RWPE2 (cell line): ENCODE measurements around the gene PRLR.

ENCODE experiments used
- ATAC-seq: fragments of 200-7000 bp; cut with Tn5 transposase; 3 replicates; pipeline ENCODE4 v1.9.1; 2021; ENCODE audit warnings: low read depth
- DNase-seq: peaks from one replicate; pipeline ENCODE4 v3.0.0-alpha.2; 2020; ENCODE audit warnings: low spot score
- H3K27ac ChIP-seq: fragments of 450-650 bp; 2 replicates; pipeline ENCODE4 v1.5.1; 2017; ENCODE audit warnings: mild to moderate bottlenecking; ENCODE audit not compliant: poor library complexity, severe bottlenecking
- H3K27me3 ChIP-seq: fragments of 250-450 bp; sonication (Bioruptor Pico); 2 replicates; pipeline ENCODE4 v1.5.1; 2021; ENCODE audit warnings: mild to moderate bottlenecking, moderate library complexity; ENCODE audit not compliant: insufficient read depth, poor library complexity, severe bottlenecking
- H3K36me3 ChIP-seq: fragments of 250-450 bp; sonication (Bioruptor Pico); 2 replicates; pipeline ENCODE4 v1.5.1; 2020; ENCODE audit warnings: low read depth, mild to moderate bottlenecking, moderate library complexity
- H3K4me1 ChIP-seq: fragments of 250-450 bp; sonication (Bioruptor Pico); 2 replicates; pipeline ENCODE4 v1.5.1; 2021; ENCODE audit warnings: mild to moderate bottlenecking, moderate library complexity; ENCODE audit not compliant: insufficient read depth, poor library complexity, severe bottlenecking
- H3K4me3 ChIP-seq: fragments of 250-450 bp; sonication (Bioruptor Pico); 2 replicates; pipeline ENCODE4 v1.5.1; 2021; ENCODE audit warnings: mild to moderate bottlenecking, moderate library complexity; ENCODE audit not compliant: severe bottlenecking
- H3K9me3 ChIP-seq: fragments of 250-450 bp; sonication (Bioruptor Pico); 2 replicates; pipeline ENCODE4 v1.5.1; 2021; ENCODE audit warnings: mild to moderate bottlenecking, moderate library complexity; ENCODE audit not compliant: severe bottlenecking
- TF ChIP-seq, protein P1 (sequence below): fragments of 450-650 bp; IDR thresholded peaks from one replicate; pipeline ENCODE4 v1.5.1; 2017; ENCODE audit warnings: mild to moderate bottlenecking, moderate library complexity; ENCODE audit not compliant: poor library complexity, severe bottlenecking

The PRLR gene

DNA sequence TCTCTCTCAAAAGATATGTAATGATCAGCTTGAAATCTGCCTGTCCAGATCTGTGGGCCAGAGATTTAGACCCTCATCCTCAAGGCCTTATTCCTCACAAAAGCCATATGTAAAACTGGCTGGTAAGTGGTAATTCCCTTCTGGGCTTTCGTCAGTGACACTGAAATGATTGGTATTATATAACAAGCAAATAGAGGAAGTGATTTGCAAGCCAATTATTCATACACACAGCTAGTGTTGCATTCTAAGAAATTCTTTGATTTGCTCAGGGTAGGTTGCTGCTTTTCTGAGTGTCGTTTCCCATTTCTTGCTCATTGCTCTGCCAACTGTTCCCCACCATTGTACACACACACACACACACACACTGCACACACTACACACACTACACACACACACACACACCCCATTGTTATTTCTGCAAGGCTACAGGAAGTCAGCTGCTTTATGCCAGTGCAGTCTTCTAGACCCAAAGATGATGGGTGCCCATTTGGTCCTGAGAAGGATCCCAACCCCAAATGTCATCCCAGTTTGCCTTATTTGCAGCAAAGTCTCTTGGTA lies 76.8 kb downstream of the PRLR start:
- ATAC-seq = no peak
- Histone ChIP-seq H3K4me1 (no peaks in the 10 kb centered on the region), H3K27ac (no peak overlapping the region), H3K4me3 (no peak overlapping the region), H3K27me3 (peaks cover 15% of the 10 kb centered on the region), H3K36me3 (no peaks in the 10 kb centered on the region), H3K9me3 (no peaks in the 10 kb centered on the region)
- no peak for DNase-seq
- TF ChIP-seq, protein P1, sequence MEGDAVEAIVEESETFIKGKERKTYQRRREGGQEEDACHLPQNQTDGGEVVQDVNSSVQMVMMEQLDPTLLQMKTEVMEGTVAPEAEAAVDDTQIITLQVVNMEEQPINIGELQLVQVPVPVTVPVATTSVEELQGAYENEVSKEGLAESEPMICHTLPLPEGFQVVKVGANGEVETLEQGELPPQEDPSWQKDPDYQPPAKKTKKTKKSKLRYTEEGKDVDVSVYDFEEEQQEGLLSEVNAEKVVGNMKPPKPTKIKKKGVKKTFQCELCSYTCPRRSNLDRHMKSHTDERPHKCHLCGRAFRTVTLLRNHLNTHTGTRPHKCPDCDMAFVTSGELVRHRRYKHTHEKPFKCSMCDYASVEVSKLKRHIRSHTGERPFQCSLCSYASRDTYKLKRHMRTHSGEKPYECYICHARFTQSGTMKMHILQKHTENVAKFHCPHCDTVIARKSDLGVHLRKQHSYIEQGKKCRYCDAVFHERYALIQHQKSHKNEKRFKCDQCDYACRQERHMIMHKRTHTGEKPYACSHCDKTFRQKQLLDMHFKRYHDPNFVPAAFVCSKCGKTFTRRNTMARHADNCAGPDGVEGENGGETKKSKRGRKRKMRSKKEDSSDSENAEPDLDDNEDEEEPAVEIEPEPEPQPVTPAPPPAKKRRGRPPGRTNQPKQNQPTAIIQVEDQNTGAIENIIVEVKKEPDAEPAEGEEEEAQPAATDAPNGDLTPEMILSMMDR = no peak

DNA sequence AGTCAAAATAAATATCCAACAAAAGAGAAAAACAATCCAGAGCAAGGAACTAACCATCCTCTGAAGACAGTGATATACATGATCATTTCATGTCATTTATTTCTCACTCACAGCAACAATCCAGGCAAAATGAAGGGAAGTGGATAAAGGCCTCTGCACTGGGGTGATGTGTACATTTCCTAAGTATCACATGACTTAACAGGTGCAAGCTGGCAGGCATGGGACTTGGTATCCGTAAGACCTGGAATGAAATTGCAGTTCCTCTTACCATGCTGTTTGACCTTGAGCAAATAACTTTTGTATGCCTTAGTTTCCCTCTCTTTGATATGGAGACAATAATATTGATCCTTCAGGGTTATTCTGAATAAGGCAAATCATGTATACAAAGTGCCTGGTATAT lies 77.6 kb downstream of the PRLR start:
- TF ChIP-seq, protein P1 = no peak

DNA sequence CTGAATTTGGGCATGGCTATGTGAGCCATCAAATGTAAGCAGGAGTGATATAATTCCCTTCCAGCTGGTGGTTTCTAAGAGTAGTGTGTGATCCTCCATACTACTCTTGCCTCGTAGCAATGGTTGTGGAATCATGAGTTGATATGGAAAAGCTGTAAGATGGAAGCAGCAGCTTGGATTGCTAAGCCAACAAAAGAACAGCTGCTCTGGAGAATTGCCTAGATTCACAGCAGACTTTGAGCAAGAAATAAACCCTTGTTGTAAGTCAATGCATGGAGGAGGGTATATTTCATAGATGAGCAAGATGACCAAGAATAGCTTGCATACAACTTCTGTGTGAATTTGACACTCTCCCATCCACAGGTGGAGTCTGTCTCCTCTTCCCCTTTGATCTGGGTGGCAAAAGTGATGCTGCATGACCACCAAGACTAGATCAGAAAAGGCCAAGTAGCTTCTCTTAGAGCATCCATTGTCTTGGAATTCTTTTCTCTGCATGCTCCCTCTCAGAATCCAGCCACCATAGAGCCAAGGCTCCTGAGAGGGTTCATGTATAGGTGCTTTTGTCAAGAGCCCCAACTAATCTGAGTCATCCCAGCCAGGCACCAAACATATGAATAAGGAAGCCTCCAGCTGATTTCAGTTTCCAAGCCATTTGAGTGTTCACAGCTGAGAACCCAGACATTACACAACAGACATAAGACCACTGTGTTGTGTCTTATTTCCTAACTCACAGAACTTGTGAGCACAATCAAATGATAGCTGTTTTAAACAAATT lies 79.0 kb downstream of the PRLR start:
- Histone ChIP-seq H3K36me3 (no peaks in the 10 kb centered on the region), H3K4me3 (no peak overlapping the region), H3K9me3 (no peaks in the 10 kb centered on the region), H3K27me3 (peaks cover 15% of the 10 kb centered on the region), H3K27ac (no peak overlapping the region), H3K4me1 (no peaks in the 10 kb centered on the region)
- no peak for DNase-seq
- TF ChIP-seq, protein P1 = no peak
- no peak for ATAC-seq

More for the DNA sequence above, 77.6 kb downstream of the PRLR start:
- H3K4me3 ChIP-seq = no peak overlapping the region
- DNase-seq (no peak), ATAC-seq (no peak)
- no peak overlapping the region for H3K27ac ChIP-seq
- no peaks in the 10 kb centered on the region for H3K4me1 ChIP-seq
- H3K9me3 ChIP-seq = no peaks in the 10 kb centered on the region
- H3K27me3 ChIP-seq = peaks cover 15% of the 10 kb centered on the region
- no peaks in the 10 kb centered on the region for H3K36me3 ChIP-seq

DNA sequence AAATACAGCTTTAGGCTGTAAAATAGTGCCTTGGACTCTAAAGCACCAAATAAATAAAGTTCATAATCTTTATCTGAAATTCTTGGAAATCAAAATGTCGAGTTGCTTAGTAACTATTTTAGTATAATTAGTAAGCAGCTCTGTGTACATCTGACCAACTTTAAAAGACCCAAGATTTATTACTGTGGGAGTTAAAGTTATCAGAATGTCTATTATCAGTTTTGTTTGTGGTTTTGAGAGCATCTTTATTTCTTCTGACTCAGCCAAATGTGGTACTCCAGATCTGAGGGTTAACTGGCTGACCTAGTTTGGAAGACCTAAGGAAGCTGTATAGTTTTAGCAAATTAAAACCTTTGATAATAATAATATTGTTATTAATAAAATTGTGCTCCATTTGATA lies 81.2 kb downstream of the PRLR start:
- TF ChIP-seq, protein P1 = no peak
- Histone ChIP-seq H3K4me1 (no peaks in the 10 kb centered on the region), H3K27ac (no peak overlapping the region), H3K9me3 (no peaks in the 10 kb centered on the region), H3K27me3 (peaks cover 12% of the 10 kb centered on the region), H3K4me3 (no peak overlapping the region), H3K36me3 (no peaks in the 10 kb centered on the region)
- ATAC-seq = no peak
- DNase-seq = no peak

DNA sequence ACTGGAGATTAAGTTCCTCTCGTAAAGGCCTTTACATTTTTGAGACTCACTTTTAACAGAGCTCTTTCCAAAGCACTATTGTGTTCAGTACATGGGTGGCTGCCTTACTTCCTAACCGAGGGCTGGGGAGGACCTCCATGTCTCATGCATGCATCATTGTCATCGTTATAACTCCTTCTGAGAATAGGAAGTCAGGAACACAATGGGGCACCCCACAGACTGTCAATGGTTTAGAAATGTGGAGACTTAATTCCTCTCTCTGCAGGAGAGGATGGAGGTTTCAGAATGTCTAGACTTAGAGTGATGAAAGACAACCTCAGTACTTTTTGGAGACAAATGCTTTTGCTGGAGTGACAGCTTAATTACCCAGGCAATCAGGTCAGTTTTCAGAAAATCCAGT lies 83.9 kb downstream of the PRLR start:
- H3K27me3 ChIP-seq = peaks cover 26% of the 10 kb centered on the region
- no peaks in the 10 kb centered on the region for H3K9me3 ChIP-seq
- H3K4me1 ChIP-seq = no peaks in the 10 kb centered on the region
- no peak overlapping the region for H3K4me3 ChIP-seq
- no peak overlapping the region for H3K27ac ChIP-seq
- DNase-seq (no peak), ATAC-seq (no peak)
- TF ChIP-seq, protein P1 = no peak
- H3K36me3 ChIP-seq = no peaks in the 10 kb centered on the region
